ENCODE data around the gene PTCD2.
A peak's percentile ranks its signal among the peaks of the same experiment; 100 is the strongest.
"Not testable (repeated sequence)": the region's sequence is repeated elsewhere in the genome, so short reads cannot be mapped to it uniquely, and the experiment has no call there.

PTCD2 gene

GRCh38 chr5:72298136-72298535, 22.0 kb upstream of the PTCD2 start:
- not testable (repeated sequence) for DNase-seq (ENCODE audit: low read depth in 2 of 2)

GRCh38 chr5:72298711-72299110, 21.5 kb upstream of the PTCD2 start:
- DNase-seq (ENCODE audit: low read depth in 2 of 2) = no peak

DNA sequence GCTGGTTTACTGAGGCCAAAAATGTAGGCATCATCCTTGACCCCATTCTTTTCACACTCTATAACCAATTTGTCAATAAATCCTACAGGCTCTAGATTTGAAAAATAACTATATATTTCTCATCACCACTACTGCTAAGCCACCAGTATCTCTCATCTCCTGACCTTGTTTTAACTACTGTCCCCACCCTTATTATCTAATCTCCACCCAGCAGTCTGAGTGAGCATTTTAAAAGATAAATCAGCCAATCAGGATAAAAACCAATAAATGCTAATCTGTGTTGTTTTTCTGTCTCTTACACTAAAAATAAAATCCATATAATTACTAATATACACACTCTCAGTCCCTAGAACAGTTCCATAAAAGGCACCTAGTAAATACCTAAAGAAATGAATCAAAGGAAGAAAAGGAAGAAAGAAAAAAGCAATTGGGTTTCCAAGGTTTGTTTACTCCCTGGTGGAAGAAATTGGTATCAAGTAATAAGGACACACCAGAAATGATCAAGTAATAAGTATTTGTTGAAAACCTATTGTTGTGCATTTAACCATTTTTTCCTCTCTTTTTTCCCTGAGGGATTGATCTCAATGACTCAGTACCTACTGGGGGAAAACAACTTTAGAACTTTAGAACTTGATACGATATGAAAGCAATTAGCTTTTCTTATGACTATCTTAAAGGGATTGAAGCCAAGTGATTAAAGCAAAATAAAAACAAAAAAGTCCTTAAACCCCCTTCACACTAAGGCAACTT, 19.4 kb upstream of the PTCD2 start:
- DNase-seq (ENCODE audit: low read depth in 2 of 2) = no peak

- DNase-seq (ENCODE audit: low read depth in 2 of 2) = no peak
Observed at GRCh38 chr5:72301557-72301956, 18.6 kb upstream of the PTCD2 start.

GRCh38 chr5:72302171-72302570, 18.0 kb upstream of the PTCD2 start:
- no peak for DNase-seq (ENCODE audit: low read depth in 2 of 2)

- DNase-seq (ENCODE audit: low read depth in 2 of 2) = no peak
Observed at GRCh38 chr5:72305194-72306142, 14.7 kb upstream of the PTCD2 start.

DNA sequence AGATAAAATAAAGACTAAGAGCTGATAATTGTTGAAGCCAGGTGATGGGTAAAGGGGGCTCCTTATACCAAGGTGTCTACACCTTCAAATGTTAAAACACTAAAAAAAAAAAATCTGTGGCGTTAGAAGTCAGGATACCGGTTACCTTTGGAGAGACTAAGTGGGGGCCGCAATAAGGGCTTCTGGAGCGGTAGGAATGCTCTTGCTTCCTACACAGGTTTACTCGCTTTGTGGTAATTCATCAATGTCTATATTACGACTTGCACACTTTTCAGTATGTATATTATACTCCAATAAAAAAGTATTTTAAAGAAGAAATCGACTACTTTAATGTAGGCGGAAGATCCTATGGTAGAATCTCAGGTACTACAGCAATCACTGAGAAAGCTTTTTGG, 12.6 kb upstream of the PTCD2 start:
- no peak for DNase-seq (ENCODE audit: low read depth in 2 of 2)

GRCh38 chr5:72307968-72308852, 12.0 kb upstream of the PTCD2 start:
- peak; percentile 94 to 95 for DNase-seq (ENCODE audit: low read depth in 2 of 2)

DNA sequence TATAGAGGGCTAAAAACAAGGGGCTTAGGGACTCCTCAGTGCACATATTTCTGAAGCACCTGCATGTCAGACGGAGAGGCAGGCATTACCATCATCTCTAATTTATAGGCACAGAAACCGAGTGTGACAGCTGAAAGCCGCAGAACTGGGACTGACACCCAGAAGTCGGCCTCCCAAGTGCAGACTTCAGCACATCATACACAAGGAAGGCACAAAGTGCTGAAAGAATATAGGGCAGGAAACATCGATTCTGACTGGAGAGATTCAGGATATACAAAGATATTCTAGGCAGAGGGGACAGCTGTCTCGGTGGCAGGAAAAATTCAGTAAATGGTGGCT, 11.4 kb upstream of the PTCD2 start:
- no peak for DNase-seq (ENCODE audit: low read depth in 2 of 2)

GRCh38 chr5:72313141-72313540, 7.0 kb upstream of the PTCD2 start:
- DNase-seq (ENCODE audit: low read depth in 2 of 2) = peak in 1 of 2 experiments; percentile 20

GRCh38 chr5:72314571-72315172, 5.5 kb upstream of the PTCD2 start:
- DNase-seq (ENCODE audit: low read depth in 2 of 2) = peak; percentile 18 to 34

DNA sequence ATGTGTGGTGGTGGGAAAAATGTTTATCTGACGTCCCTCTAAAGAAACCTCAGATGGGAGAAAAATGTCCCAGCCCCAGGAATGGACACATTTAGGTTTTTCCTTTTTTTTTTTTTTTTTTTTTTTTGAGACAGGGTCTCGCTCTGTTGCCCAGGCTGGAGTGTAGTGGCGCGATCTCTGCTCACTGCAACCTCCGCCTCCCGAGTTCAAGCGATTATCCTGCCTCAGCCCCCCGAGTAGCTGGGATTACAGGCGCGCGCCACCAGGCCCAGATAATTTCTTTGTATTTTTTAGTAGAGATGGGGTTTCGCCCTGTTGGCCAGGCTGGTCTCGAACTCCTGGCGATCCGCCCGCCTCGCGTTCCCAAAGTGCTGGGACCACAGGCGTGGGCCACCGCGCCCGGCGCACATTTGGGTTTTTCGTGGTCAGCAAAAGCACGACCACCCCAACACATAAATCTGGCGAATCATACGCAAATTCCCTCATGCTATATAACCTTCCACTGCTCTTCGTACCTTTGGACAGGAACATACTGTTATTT, 668 bp upstream of the PTCD2 start:
- not testable (repeated sequence) for DNase-seq (ENCODE audit: low read depth in 2 of 2)

DNA sequence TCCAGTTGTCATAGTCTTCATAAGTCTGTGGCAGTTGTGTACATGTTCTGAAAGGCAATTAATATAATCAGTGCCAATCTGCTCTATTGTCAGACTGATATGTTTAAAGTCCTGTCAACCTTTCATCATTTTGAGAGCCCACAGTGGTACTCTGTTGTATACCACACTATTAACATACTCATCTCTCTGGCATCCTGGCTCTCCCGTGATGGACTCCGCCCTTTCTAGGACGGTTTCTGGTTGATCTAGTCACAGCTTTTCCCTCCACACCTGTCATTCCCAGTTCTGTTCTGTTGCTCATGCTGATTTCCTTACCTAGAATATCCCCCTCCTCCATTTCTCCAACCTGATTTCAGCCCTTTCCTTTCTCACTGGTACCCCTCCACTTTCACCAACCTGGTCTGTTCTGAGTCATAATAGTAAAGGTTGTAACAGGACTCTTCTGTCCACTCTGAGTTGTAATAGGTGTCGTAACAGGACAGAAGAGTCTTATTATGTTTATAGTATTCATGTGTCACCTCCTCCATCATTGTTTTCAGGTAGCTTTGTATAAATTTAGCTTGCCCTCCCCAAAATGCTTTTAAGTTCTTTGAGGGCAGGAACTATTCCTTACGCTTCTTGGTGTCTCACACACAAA, 4.1 kb downstream of the PTCD2 start:
- DNase-seq (ENCODE audit: low read depth in 2 of 2) = no peak

- DNase-seq (ENCODE audit: low read depth in 2 of 2) = peak; percentile 69 to 70
Observed at GRCh38 chr5:72325566-72326305, 5.6 kb downstream of the PTCD2 start.

DNA sequence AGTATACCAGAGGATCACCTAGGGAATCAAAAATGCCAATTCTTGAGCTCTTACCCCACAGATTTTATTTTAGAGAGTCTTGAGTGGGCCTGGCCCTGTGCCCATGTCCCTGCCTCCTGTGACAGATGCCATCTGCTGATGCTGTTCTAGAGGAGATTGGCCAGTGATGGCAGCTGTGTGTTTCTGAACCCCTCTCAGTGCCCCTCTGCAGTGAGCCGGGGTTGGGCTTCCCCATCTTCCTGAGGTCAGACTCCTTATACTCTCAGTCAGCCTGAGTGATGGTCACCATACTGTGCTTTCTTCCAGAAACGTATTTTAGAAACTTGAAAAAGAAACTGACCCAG, 6.1 kb downstream of the PTCD2 start:
- DNase-seq (ENCODE audit: low read depth in 2 of 2) = no peak

DNA sequence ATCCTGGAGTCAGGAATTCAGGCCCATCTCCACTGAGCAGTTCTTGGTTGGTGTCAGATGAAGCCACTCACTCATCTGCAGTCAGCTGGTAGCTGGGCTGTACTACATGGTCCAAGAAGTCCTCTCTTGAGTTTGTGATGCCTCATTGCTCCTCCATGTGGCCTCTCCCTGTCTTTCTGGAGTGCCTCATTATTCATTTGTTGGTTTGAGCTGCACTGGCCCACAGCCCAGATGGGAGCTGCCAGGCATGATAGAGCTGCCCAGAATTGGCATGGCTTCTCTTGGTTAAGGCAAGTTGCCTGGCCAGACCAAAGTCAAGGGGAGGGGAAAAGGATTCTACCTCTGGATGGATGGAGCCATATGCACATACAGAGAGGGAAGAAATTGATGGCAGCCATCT, 8.0 kb downstream of the PTCD2 start:
- no peak for DNase-seq (ENCODE audit: low read depth in 2 of 2)

GRCh38 chr5:72330712-72331111, 10.5 kb downstream of the PTCD2 start:
- no peak for DNase-seq (ENCODE audit: low read depth in 2 of 2)

DNA sequence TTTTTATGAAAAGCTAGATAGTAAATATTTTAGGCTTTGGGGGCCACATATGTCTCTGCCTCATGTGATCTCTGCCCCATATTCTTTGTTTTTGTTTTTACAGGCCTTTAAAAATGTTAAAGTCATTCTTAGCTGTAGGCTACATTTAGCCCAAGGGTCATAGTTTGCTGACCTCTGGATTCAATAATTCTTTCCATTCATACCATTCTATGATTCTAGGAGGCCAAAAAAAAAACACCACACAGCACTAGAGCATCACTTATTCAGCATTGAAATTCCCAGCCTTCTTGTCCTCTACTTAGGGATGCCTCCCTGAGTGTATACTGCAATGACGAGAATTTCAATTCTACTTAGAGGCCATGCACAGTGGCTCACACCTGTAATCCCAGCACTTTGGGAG, 17.0 kb downstream of the PTCD2 start:
- DNase-seq (ENCODE audit: low read depth in 2 of 2) = no peak

DNA sequence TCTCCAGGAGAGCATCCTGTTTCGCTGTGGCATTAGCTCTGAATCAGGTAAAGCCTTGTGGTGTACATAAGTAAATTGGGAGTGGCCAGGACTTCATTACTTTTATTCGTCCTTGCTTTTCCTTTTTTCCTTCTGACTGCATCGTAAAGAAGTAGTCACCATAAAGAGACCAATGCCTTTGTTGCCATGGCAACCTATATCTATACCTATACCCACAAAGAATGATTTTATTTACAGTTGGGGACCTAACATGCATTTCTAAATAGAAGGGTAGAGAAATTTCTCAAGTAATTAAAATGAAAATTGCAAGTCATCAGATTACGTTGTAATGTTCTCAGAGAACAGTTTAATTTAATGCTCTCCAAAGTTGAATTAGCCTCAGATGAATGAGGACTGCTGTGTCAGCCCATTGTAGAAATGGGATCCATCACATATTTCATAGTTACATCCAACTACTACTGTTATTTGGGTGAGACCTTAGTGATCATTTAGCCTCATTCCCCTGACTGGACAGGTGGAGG, 18.6 kb downstream of the PTCD2 start:
- DNase-seq (ENCODE audit: low read depth in 2 of 2) = no peak

- no peak for DNase-seq (ENCODE audit: low read depth in 2 of 2)
Observed at GRCh38 chr5:72346398-72346797, 26.2 kb downstream of the PTCD2 start.
